Lower leg skin (tissue), 4 donors: ENCODE results near the gene GTPBP4. TPM values are rescaled to one million over a fixed set of nuclear protein-coding genes. Genes with fewer than 3 reads are reported as not detected.
"Not testable (repeated sequence)": the region's sequence is repeated elsewhere in the genome, so short reads cannot be mapped to it uniquely, and the experiment has no call there.

Source experiments
- DNase-seq, 2 donors: peaks; one replicate each; pipeline ENCODE4 v3.0.0-alpha.2; 2019; ENCODE audit warnings: low spot score in 2 of 2
- H3K4me3 ChIP-seq: fragments of 200-600 bp; sonication (generic); 2 replicates; pipeline ENCODE4 v1.5.1; 2017; ENCODE audit warnings: mild to moderate bottlenecking, low read depth; ENCODE audit not compliant: poor library complexity, severe bottlenecking
- CTCF ChIP-seq, 3 donors: fragments of 450-650 bp; IDR thresholded peaks; one replicate each; pipeline ENCODE4 v1.5.1; 2016; ENCODE audit warnings: antibody characterized with exemption in 3 of 3, mild to moderate bottlenecking in 3 of 3, moderate library complexity in 2 of 3
- POLR2A ChIP-seq, 2 donors: fragments of 450-650 bp; IDR thresholded peaks; one replicate each; pipeline ENCODE4 v1.6.1; 2016 to 2017; ENCODE audit warnings: antibody characterized with exemption in 2 of 2, mild to moderate bottlenecking in 1 of 2, moderate library complexity in 1 of 2
- WGBS, 2 donors: methylation state at CpG; one replicate each; pipeline ENCODE4 v1.1.5; 2018; 5-methylcytosine and 5-hydroxymethylcytosine counted together
- intact Hi-C: fragments of 100-400 bp; cut with DNase I; formaldehyde crosslinking; loops from one replicate; pipeline ENCODE4 v1.15.0; 2023; ENCODE audit warnings: low total_unique reads
- total RNA-seq, 4 donors: library from RNA; depleted of rRNA; stranded (reverse); fragments of >200 nt; gene quantifications; one replicate each; pipeline ENCODE4 v1.1.0, GENCODE V29; 2016

GTPBP4 gene
- total RNA-seq, 4 donors from 2014 or later, result 8.8 to 23.2 (median 15.8) TPM

- H3K4me3 ChIP-seq, result no peak overlapping the region
- DNase-seq, result no peak
- intact Hi-C loops, result no loop called here
- TF ChIP-seq CTCF (IDR thresholded peaks at IDR 0.05), result no peak
- TF ChIP-seq POLR2A (IDR thresholded peaks at IDR 0.05), result no peak
- 65 to 72% methylated on average over 14 of the region's 14 CpGs for WGBS, 2 donors
These were observed 48.1 kb downstream of the GTPBP4 start for GRCh38 chr10:1036341-1036791.

- intact Hi-C loops, result no loop called here
- no peak for DNase-seq
- H3K4me3 ChIP-seq, result no peak overlapping the region
- no peak for TF ChIP-seq CTCF (IDR thresholded peaks at IDR 0.05)
- TF ChIP-seq POLR2A (IDR thresholded peaks at IDR 0.05), result no peak
- WGBS, 2 donors, result 86 to 88% methylated on average over 11 of the region's 11 CpGs
These were observed 48.9 kb downstream of the GTPBP4 start for GRCh38 chr10:1037098-1037497.

- H3K4me3 ChIP-seq, DNase-seq, intact Hi-C loops: not testable (repeated sequence)
- WGBS, 2 donors, result 86 to 94% methylated on average over 7 to 12 of the region's 20 CpGs
These were observed 50.5 kb downstream of the GTPBP4 start for GRCh38 chr10:1038769-1039168.

GRCh38 chr10:1040133-1040532 is 51.9 kb downstream of the GTPBP4 start:
- intact Hi-C loops, result no loop called here
- WGBS, 2 donors, result 78 to 81% methylated on average over 3 of the region's 3 CpGs
- no peak for DNase-seq

GRCh38 chr10:1041514-1041913 is 53.3 kb downstream of the GTPBP4 start:
- no peak overlapping the region for H3K4me3 ChIP-seq
- intact Hi-C loops, result no loop called here
- no peak for DNase-seq
- no peak for TF ChIP-seq POLR2A (IDR thresholded peaks at IDR 0.05)
- no peak for TF ChIP-seq CTCF (IDR thresholded peaks at IDR 0.05)
- WGBS, 2 donors, result 95 to 96% methylated on average over 9 of the region's 9 CpGs

More at GRCh38 chr10:1040133-1040532, 51.9 kb downstream of the GTPBP4 start:
- no peak overlapping the region for H3K4me3 ChIP-seq
- TF ChIP-seq CTCF (IDR thresholded peaks at IDR 0.05) (no peak), POLR2A (IDR thresholded peaks at IDR 0.05) (no peak)

GRCh38 chr10:1043532-1043995 is 55.3 kb downstream of the GTPBP4 start:
- intact Hi-C loops, result no loop called here
- TF ChIP-seq CTCF (IDR thresholded peaks at IDR 0.05), result no peak
- TF ChIP-seq POLR2A (IDR thresholded peaks at IDR 0.05), result no peak
- H3K4me3 ChIP-seq, result no peak overlapping the region
- 66 to 72% methylated on average over 12 of the region's 12 CpGs for WGBS, 2 donors
- peak in 1 of 2 donors; percentile 40 for DNase-seq
